ENCODE data around the gene PCSK1N.

PCSK1N gene

GRCh38 chrX:48787505-48788443 lies 47.6 kb downstream of the PCSK1N start:
- no peak overlapping the region for H3K4me3 ChIP-seq (ENCODE audit: low read length)
- DNase-seq (ENCODE audit: low read depth), result no peak
- no peak for TF ChIP-seq CTCF (IDR thresholded peaks at IDR 0.05; ENCODE audit: insufficient read depth, low read depth, low read length, missing control alignments)

- no peak for TF ChIP-seq CTCF (IDR thresholded peaks at IDR 0.05; ENCODE audit: insufficient read depth, low read depth, low read length, missing control alignments)
- DNase-seq (ENCODE audit: low read depth), result no peak
- H3K4me3 ChIP-seq (ENCODE audit: low read length), result no peak overlapping the region
Observed at GRCh38 chrX:48786825-48787504, 48.4 kb downstream of the PCSK1N start.

- DNase-seq (ENCODE audit: low read depth), result no peak
- no peak for TF ChIP-seq CTCF (IDR thresholded peaks at IDR 0.05; ENCODE audit: insufficient read depth, low read depth, low read length, missing control alignments)
- H3K4me3 ChIP-seq (ENCODE audit: low read length), result no peak within 1 kb of the TSS
Observed at GRCh38 chrX:48786341-48786800, 49.0 kb downstream of the PCSK1N start, which contains the start of gene GATA1. Gene GATA1 (plus strand): TSS chrX:48786590. CDS start chrX:48791110, 4,520 bp downstream.

- TF ChIP-seq CTCF (IDR thresholded peaks at IDR 0.05; ENCODE audit: insufficient read depth, low read depth, low read length, missing control alignments), result no peak
- H3K4me3 ChIP-seq (ENCODE audit: low read length), result no peak overlapping the region
- no peak for DNase-seq (ENCODE audit: low read depth)
Observed at GRCh38 chrX:48785540-48786214, 49.7 kb downstream of the PCSK1N start.

GRCh38 chrX:48785186-48785539 lies 50.2 kb downstream of the PCSK1N start:
- no peak for DNase-seq (ENCODE audit: low read depth)
- no peak overlapping the region for H3K4me3 ChIP-seq (ENCODE audit: low read length)
- no peak for TF ChIP-seq CTCF (IDR thresholded peaks at IDR 0.05; ENCODE audit: insufficient read depth, low read depth, low read length, missing control alignments)

GRCh38 chrX:48784726-48785125 lies 50.7 kb downstream of the PCSK1N start:
- no peak for TF ChIP-seq CTCF (IDR thresholded peaks at IDR 0.05; ENCODE audit: insufficient read depth, low read depth, low read length, missing control alignments)
- no peak overlapping the region for H3K4me3 ChIP-seq (ENCODE audit: low read length)
- DNase-seq (ENCODE audit: low read depth), result no peak

Data from epithelial cell of esophagus (primary cell).